ENCODE measurements around the gene JMJD4.

Gene JMJD4

GRCh38 chr1:227768640-227769039 is 33.5 kb upstream of the JMJD4 start:
- no peak for DNase-seq

GRCh38 chr1:227768125-227768439 is 33.0 kb upstream of the JMJD4 start:
- DNase-seq: no peak

GRCh38 chr1:227767401-227768124 is 32.5 kb upstream of the JMJD4 start:
- DNase-seq: no peak

GRCh38 chr1:227766653-227767277 is 31.7 kb upstream of the JMJD4 start:
- no peak for DNase-seq

GRCh38 chr1:227766015-227766634 is 31.0 kb upstream of the JMJD4 start:
- DNase-seq: peak; percentile 75

- no peak for DNase-seq
Observed at GRCh38 chr1:227765261-227766014, 30.3 kb upstream of the JMJD4 start.

GRCh38 chr1:227764019-227764391 is 28.9 kb upstream of the JMJD4 start:
- DNase-seq: no peak

- no peak for DNase-seq
Observed at GRCh38 chr1:227763246-227764018, 28.3 kb upstream of the JMJD4 start.

- peak; percentile 87 for DNase-seq
Observed at GRCh38 chr1:227762231-227762911, 27.3 kb upstream of the JMJD4 start.

- DNase-seq: no peak
Observed at GRCh38 chr1:227761621-227762230, 26.6 kb upstream of the JMJD4 start.

GRCh38 chr1:227760377-227760776 is 25.3 kb upstream of the JMJD4 start:
- no peak for DNase-seq

- DNase-seq: no peak
Observed at GRCh38 chr1:227759341-227760300, 24.5 kb upstream of the JMJD4 start.

- DNase-seq: no peak
Observed at GRCh38 chr1:227758366-227758765, 23.3 kb upstream of the JMJD4 start.

GRCh38 chr1:227757781-227758180 is 22.7 kb upstream of the JMJD4 start:
- no peak for DNase-seq

GRCh38 chr1:227756172-227756959 is 21.3 kb upstream of the JMJD4 start:
- DNase-seq: no peak

GRCh38 chr1:227754958-227755357 is 19.9 kb upstream of the JMJD4 start:
- DNase-seq: no peak

- DNase-seq: no peak
Observed at GRCh38 chr1:227753999-227754711, 19.1 kb upstream of the JMJD4 start.

GRCh38 chr1:227749916-227750710 is 15.0 kb upstream of the JMJD4 start:
- DNase-seq: no peak

All from activated naive CD4-positive, alpha-beta T cell treated with Interleukin-2 at 50 U/mL for 16 hours (primary cell).